Dedifferentiated amniotic fluid mesenchymal stem cell (primary cell): ENCODE measurements around the gene SFT2D1.
"Not testable (repeated sequence)": the region's sequence is repeated elsewhere in the genome, so short reads cannot be mapped to it uniquely, and the experiment has no call there.

Source experiments
- DNase-seq: peaks from one replicate; pipeline ENCODE4 v3.0.0-alpha.2; 2016; ENCODE audit errors: extremely low spot score

The SFT2D1 gene

DNA sequence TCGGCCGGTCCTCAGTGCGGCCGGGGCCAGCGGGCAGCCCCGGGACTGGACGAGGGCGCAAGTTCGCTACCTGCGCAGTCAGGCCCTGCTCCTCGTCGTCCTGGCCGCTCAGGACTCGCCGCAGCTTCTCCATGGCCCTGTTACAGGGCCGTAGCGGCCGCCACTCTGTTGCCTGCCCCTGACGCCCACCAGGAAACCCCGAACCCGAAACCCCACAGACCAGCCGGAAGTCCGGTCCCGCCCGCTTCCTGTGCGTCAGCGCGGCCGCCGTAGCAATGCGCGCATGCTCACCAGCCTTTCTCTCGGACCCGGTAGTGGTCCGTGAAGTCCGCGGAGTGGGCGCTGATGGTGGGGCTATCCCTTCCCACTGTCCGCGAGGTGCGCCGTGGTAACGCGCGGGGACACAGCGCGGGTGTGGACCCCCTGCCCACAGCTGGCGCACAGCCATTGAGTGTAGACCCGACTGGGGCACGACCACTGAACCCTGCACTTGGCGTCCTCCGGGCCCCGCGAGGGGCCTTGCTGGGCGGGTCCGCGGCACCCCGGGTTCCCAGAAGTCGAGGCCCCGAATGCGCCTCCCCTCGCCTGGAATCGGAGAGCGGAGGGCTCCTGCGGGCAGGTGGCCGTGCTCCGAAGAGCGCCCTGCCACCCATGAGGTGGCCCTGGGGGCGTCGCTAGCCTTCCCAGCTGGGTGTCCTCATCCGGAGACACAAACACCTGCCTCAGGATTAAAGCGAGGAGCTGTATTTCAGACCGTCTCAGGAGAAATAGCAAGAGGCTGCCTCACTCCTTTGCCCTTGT, at the start of gene SFT2D1:
TSS of gene SFT2D1 (minus strand) at position 197 of the 801 bp plus-strand sequence. CDS start at position 133, 64 bp downstream.
- DNase-seq = peak; percentile 73

DNA sequence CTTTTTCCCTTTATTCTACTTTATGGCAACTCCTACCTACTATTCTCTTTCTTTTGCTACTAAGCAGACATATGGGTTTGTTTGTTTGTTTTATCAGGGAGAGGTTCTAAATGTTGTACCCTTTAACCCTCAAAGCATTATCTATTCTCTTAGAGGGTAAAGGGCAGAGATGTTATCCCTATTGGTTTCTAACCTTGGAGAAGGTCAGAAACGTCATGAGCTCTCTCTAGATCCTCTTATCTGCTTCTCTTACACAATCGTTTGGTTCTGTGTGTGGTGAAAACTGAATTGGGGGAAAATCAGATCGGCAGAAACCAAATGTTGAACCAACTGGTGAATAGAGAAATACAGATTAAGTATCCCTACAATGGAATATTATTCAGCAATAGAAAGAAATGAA, 46.8 kb upstream of the SFT2D1 start:
- no peak for DNase-seq

DNA sequence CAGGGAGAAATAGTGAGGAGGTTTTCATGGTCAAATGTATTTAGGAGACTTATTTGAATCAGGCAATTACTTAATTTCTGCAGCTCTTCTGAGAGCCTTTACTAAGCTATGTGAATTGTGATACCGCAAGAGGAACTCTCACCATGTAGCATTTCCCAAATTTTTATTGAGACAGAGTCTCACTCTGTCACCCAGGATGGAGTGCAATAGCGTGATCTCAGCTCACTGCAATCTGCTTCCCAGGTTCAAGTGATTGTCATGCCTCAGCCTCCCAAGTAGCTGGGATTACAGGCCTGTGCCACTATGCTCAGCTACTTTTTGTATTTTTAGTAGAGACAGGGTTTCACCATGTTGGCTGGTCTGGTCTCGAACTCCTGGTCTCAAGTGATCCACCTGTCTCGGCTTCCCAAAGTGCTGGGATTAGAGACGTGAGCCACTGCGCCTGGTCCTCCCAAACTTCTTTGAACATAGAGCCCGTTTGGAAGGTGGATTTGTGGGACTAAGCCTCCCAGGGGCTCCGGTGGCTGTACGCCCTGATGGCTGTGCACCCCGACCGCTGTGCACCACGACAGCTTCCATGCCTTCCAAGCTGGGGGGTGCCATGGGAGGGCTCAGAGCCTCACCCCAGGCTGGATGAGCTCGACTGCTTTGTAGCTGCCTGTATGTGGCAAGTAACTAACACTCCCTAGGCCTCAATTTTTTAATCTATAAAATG, 46.1 kb upstream of the SFT2D1 start:
- DNase-seq = no peak

DNA sequence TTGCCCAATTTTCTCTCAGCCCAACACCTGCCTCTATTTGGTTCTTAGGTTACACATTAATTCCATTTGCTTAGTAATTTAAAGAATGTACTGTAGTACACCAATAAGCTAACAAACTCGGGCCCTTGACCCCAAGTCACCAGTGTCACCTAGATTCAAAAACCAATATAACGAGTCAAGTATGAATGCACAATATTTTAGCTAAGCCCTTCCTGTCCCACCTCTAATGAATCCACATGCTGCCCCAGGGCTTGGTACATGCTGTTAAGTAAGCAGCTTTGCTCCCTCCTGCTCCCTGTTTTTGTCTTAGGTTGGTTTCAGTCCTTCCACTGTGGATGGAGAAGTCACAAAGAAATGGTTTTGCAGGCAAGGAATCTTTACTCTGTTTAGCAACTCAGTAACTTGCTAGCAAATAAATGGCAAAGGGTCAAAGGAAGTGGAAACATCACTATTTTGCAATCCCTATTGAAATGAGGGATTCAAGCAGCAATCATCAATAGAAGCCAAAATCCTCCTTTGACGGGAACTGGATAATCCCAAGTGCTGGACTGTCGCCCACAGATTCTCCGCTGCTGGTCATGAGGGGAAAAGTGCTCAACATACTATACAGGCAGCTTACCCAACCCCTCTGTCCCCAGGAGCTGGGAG, 45.4 kb upstream of the SFT2D1 start:
- DNase-seq = no peak

DNA sequence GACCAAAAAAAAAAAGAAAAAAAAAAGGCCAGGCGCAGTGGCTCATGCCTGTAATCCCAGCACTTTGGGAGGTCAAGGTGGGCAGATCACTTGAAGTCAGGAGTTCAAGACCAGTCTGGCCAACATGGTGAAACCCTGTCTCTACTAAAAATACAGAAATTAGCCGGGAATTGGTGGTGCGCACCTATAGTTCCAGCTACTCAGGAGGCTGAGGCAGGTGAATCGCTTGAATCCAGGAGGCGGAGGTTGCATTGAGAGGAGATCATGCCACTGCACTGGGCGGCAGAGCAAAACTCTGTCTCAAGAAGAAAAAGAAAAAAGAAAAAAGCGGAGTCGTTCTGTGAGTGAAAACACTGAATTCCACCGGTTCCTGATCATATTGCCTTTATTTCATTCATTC, 44.8 kb upstream of the SFT2D1 start:
- DNase-seq = not testable (repeated sequence)

DNA sequence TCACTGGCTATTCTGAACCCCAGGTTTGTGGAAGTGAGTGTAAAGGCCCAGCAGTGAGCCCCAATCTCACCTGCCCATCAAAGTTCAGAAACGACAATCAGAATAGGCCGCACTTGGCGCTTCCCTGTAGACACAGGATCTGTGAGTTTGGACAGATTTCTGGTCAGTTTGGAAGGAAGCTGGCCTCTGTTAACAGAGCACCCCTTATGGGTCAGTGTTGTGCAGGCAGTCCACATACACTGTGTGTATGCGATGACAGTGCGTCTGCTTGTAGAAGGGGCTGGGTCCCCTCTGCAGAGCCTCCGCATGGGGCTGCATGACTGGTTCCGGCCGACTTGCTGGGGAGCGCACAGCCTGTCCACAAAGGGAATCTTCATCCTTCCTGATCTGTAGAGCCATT, 43.8 kb upstream of the SFT2D1 start:
- DNase-seq = no peak

DNA sequence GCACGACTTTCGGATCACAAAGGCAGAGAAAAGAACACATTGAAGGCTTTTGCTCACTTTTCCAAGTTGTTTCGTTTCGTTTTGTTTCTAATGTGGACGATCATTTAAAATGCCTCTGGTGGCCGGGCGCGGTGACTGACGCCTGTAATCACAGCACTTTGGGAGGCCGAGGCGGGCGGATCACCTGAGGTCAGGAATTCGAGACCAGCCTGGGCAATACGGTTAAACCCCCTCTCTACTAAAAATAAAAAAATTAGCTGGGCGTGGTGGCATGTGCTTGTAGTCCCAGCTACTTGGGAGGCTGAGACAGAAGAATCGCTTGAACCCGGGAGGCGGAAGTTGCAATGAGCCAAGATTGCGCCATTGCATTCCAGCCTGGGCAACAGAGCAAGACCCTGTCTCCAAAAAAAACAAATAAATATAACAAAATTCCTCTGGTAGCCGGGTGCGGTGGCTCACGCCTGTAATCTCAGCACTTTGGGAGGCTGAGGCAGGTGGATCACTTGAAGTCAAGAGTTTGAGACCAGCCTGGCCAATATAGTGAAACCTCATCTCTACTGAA, 41.5 kb upstream of the SFT2D1 start:
- DNase-seq = peak; percentile 27

DNA sequence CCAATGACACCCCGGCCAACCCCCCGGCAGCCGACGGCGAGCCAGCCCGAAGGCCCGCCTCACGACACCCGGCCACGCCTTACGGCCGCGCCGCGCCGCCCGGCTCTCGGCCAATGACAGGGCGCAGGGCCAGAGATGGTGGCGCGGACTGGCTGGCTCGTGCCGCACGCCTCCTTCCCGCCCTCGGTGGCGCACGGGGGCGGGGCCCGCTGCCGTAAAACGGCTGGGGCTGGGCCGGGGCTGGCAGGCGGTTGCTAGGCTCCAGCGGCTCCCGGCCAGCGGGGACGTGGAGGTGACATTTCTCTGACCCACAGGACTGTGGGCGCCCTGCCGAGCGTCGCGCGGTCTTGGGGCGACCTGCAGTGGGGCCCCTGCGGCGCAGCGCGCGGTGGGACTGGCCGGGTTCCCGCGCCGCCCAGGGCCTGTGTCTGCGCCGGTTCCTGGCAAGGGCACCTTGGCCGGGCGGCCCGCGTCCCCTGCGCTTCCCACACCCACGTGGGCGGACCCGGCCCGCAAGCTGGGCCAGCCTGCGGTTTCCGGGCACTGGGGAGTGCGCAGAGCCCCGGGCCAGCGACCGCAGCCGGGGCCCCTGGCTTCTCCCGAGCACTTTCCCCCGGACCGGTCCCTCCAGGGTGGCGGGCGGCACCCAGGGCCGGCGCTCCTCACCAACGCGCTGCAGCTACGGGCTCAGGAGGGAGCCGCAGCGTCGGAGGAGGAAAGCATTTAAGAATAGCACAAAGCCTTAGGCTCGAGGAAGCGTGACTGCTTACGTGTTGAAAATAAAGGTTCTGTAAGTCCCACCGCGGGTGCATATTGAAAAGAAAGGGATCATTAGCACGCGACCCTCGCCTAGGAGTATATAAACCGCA, 40.8 kb upstream of the SFT2D1 start, which contains the start of gene MPC1:
TSS of gene MPC1 (minus strand) at position 8 of the 869 bp plus-strand sequence. CDS start 64 bp downstream, outside the sequence.
- DNase-seq = peak; percentile 92

DNA sequence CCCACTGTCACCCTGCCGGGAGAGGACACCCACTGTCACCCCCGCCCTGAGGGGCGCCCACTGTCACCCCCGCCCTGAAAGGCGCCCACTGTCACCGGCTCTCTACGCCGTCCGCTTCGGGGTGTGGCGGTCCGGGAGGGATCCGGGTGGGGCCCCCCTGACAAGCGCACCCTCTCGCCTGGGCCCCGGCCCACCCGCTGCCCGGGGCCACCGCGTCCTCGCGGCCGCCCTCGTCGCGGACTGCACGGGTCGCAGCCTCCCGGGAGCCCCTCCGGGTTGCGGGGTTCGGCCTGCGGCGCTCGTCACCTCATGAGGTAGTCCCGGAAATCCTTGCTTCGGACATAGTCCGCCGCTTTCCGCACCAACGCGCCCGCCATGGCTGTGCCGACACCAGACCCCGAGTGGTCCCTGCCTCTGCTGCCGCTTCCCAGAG, 40.2 kb upstream of the SFT2D1 start:
- no peak for DNase-seq

DNA sequence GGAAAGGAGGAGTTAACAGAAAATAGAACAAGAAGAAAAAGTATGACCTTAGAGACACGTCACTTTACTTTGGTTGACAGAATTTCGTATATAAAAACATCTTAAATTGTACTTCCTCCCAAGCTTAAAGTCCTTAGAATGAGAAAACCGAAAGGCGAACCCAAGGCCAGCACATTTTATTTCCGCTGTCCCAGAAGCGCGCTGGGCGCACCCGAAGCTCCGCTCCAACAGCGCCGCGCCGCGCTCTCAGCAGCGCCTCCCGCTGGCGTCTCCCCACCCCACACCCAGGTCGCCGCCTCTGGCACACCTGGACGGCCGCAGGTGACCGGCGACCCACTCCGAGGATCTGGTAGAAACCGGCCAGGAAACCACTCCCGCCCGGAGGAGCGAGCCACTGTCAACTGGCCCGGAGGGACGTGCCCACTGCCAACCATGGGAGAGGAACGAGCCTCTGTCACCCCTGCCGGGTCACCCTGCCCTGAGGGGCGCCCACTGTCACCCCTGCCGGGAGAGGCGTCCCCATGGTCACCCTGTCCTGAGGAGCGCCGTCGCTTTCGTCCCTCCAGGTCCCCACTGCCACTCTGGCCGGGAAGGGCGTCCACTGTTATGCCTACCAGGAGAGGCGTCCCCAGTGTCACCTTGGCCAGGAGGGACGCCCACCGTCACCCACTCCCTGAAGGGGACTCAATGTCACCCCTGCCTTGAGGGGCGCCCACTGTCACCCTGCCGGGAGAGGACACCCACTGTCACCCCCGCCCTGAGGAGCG, 39.6 kb upstream of the SFT2D1 start:
- peak; percentile 20 for DNase-seq

DNA sequence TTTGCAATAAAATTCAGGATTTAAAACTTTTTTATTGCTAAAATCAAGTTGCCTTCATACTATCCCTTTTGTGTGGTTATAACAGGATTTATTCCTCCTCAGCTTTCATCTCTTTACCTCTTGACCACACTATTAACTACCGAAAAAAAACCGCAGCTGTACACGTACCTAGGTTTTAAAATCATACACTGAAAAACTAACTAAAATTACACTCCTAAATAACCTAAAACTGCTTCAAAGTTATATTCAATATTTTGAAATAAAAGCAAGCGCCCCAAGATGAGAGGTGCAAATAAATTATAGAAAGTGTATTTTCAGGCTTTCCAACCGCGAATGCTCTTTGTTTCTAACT, 39.0 kb upstream of the SFT2D1 start:
- no peak for DNase-seq

DNA sequence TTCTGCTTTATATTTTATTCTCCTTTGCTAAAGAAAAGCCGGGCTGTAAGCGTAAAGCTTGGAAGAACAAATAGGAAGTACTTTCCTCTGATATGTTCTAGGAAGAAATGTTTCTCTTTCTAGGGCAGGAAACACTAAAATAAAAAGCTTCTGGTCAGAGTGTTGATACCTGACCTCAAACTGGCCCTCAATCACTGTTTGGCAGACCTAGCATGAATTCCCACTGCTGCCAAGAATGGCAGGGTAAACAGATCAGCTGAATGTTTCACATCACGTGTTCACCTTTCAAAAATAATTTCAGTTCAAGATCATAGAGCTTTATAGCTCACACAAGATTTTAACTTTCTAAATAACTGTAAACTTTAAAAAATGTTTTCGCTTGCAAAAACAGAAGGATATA, 37.5 kb upstream of the SFT2D1 start:
- no peak for DNase-seq

DNA sequence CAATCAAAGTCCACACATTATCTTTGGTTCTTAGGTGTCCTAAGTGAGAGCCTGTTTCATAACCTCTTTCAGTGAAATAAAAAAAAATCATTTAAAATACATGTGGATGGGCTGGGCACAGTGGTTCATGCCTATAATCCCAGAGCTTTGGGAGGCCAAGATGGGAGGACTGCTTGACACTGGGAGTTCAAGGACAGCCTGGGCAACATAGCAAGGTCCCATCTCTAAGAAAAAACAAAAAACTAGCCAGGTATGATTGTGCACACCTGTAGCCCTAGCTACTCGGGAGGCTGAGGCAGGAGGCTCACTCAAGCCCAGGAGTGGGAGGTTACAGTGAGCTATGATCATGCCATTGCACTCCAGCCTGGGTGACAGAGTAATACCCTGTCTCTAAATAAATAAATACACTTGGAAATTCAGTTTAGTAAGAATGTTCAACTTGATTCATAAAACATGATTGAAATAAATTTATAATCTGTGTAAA, 36.8 kb upstream of the SFT2D1 start:
- DNase-seq = no peak

DNA sequence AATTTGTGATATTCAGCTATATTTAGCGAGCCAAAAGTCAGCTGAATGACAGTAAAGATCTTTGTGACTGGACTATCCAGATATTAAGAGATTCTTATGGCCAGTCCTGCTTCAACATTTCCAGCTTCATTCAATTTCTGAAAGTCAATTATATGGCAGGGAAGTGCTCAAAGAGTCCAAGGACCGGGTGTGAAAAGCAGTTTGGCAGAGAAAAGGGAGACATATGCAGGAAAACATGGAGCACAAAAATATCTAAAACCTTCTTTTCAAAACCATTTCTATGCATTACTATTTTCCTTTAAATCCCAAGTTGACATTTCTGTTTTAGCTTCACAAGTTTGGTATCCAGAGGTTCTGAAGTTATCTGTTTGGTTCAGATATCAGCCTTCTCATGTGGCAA, 35.4 kb upstream of the SFT2D1 start:
- DNase-seq = no peak

DNA sequence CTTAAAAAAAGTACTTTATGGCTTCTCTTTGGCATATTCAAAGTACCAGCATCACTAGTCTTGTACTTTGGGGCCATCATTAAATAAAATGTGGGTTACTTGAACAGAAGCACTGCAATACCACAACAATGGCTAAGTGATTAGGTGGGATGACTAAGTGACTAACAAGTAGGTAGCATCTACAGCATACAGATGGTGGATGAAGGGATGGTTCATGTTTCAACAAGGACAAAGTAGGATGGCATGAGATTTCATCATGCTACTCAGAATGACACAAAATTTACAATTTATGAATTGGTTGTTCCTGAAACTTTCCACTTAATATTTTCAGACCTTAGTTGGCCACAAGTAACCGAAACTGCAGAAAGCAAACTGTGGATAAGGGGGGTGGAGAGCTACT, 32.7 kb upstream of the SFT2D1 start:
- DNase-seq = peak; percentile 35

DNA sequence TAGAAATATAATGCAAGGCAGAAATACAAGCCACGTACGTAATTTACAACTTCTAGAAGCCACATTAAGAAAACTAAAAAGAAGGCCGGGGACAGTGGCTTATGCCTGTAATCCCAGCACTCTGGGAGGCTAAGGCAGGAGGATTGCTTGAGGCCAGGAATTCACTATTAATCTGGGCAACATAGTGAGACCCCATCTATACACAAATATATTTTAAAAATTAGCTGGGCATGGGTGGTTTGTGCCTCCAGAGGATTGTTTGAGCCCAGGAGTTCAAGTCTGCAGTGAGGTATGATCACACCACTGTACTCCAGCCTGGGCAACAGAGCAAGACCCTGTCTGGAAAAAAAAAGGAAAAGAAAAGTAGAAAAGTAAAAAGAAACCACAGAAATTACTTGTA, 28.1 kb upstream of the SFT2D1 start:
- DNase-seq = no peak

DNA sequence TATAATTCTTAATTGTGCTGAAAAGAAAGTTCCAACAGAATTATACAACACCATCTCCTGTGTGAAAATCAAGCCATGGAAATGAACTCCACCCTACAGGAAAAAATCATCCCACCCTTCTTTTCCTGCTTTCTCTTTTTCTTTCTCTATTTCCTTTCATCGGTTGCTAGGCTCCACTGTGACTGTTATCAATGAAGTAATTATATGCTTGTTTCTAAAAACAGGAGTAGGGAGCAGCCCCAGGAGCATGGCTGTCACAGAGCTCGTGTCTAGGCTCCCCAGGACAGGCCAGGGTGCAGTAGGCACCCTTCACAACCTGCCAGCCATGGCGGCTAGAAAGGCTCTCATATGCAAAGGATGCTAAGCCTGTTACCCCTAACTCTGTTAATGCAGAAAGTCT, 27.4 kb upstream of the SFT2D1 start:
- DNase-seq = no peak

DNA sequence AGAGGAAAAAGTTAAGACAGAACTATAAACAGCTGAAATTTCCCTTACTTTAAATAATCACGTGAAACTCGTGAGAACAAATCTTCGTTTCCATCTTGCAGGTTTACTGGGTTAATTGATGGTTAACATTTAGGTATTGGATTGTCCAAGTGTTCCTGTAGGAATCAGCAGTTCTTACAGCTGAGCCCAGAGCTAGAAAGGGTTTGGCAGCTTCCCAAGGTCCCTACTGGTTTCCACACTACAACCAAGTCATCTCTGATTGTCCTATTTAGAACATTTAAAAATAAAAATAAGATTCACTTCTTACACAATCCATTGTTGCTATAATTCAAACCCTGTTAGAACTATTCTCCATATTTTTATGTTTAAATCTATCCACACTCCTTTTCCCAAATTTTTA, 24.6 kb upstream of the SFT2D1 start:
- no peak for DNase-seq

DNA sequence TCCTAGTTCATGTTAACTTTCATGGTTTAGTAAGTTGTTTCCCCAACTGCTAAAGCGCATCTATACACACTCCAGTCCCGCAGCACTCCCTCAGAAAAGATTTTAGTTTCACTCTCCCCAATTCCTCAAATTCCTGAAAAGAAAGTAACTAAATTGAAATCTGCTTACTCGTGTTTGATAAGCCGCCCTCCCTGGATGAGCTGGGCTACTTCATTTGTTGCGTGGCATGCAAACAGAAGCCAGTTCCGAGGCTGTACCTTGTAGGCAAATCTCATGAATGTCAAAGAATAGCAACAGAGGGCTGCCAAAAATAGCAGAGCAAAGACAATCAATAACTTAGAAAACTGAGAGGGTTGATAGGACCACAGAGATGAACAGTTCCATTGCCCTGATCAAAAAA, 23.5 kb upstream of the SFT2D1 start:
- peak; percentile 34 for DNase-seq

DNA sequence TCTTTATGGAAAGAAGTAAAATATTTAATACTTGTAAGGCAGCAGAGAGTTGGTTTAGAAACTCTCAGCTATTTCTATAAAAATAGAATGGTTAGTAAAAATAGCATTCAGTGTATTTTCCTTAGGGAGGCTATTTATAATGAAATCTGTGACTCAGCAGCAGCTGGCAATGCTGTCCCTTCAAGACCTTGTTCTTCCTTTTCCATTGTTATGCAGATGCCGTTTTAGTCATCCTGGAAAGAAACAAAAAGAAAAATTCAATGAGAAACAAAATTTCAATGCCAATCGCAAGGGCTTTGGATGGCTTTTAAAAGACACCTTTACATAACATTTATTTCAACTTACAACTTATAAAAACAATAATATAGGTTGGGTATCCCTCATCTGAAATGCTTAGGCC, 22.9 kb upstream of the SFT2D1 start:
- peak; percentile 46 for DNase-seq
